GM21576 (cell line): ENCODE data around the gene NUDT15.

ENCODE experiments used
- ATAC-seq: cut with Tn5 transposase; IDR thresholded peaks from one replicate; pipeline ENCODE4 v1.9.1; 2021; ENCODE audit warnings: mild to moderate bottlenecking, moderate library complexity; ENCODE audit not compliant: unreplicated experiment

Gene NUDT15

DNA sequence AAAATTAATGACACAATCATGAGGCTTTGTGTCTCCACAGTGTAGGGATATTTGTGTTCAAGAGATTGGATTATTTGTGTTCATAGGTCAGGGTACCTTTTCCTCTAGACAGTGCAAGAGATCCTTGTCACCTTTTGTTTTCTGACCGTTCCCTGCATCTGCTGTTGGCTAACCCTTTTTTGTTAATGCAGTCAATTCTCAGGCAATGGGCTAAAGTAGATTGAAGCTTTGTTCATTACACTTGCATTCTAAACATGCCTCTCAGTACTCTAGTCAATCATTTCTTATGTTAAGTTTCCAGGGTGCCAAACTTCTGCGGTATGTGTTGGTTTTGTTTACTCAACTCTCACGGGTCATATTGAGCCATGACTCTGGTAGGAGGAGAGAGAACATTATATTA lies 59.1 kb downstream of the NUDT15 start:
- ATAC-seq: no peak
